ENCODE measurements around the gene PXK. TPM values are rescaled to one million over a fixed set of nuclear protein-coding genes. Genes with fewer than 3 reads are reported as not detected.
A peak's percentile ranks its signal among the peaks of the same experiment; 100 is the strongest.

Gene PXK
- total and polyA plus RNA-seq, 10 of the 15 experiments (the other 5 are each of a cell fraction or from before 2014, with no cell fraction given): 8.4 to 38.0 (median 27.6) TPM

GRCh38 chr3:58471025-58471887 lies 138.6 kb downstream of the PXK start:
- H2AFZ ChIP-seq (ENCODE audit: control insufficient read depth, low read depth, low read length): no peak overlapping the region; the same call in 1 of the 2 replicates
- no peak overlapping the region for H3K9ac ChIP-seq (ENCODE audit: control insufficient read depth, insufficient read depth, low read length)
- intact Hi-C loops (cut with micrococcal nuclease; ENCODE audit: unreplicated experiment): no loop called here

GRCh38 chr3:58473275-58473674 lies 140.6 kb downstream of the PXK start:
- H3K27ac ChIP-seq (ENCODE audit: control insufficient read depth, insufficient read depth): no peak overlapping the region
- peaks cover 6% of the 10 kb centered on the region; the same call in 1 of the 2 replicates for H3K4me1 ChIP-seq (ENCODE audit: control insufficient read depth, insufficient read depth, low read length)
- intact Hi-C loops (cut with micrococcal nuclease; ENCODE audit: unreplicated experiment) (no loop called here), in situ Hi-C loops (cut with MboI) (no loop called here)
- H3K4me3 ChIP-seq: no peak overlapping the region
- no peak overlapping the region for H3K4me2 ChIP-seq (ENCODE audit: control insufficient read depth, insufficient read depth)
- WGBS (ENCODE audit: insufficient coverage, insufficient replicate concordance, low lambda C conversion rate, missing lambda C conversion rate): 45% methylated on average over 1 of the region's 1 CpG
- no peaks in the 10 kb centered on the region for H3K36me3 ChIP-seq (ENCODE audit: control insufficient read depth in 2 of 2, insufficient read depth in 2 of 2, low read length in 1 of 2)
- H3K9ac ChIP-seq (ENCODE audit: control insufficient read depth, insufficient read depth, low read length): no peak overlapping the region
- FAIRE-seq (no peak), DNase-seq (ENCODE audit: low read depth, low spot score) (no peak), ATAC-seq (no peak)
- no TSS peak for BruUV-seq (replicated peaks)
- RAD21 ChIA-PET (ENCODE audit: unreplicated experiment): interaction anchor here (0.5 kb wide), 1 partner anchor 165 kb away, joined by 3 read pairs; no protein-coding TSS in a partner anchor
- no peaks in the 10 kb centered on the region for H3K79me2 ChIP-seq (ENCODE audit: control insufficient read depth, insufficient read depth, low read length)
- H2AFZ ChIP-seq (ENCODE audit: control insufficient read depth, low read depth, low read length): no peak overlapping the region
- CTCF ChIA-PET: interaction anchor here (1.0 to 2.8 kb wide), 3 partner anchors 10 to 89 kb away, joined by 4 to 10 read pairs (median 6); no protein-coding TSS in a partner anchor
- SMC1A ChIA-PET (ENCODE audit: uncharacterized antibody, unreplicated experiment): interaction anchor here (1.2 kb wide), 1 partner anchor 47 kb away, joined by 3 read pairs; no protein-coding TSS in a partner anchor
- no peaks in the 10 kb centered on the region for H3K27me3 ChIP-seq (replicated peaks in 1 of 2; ENCODE audit: control insufficient read depth in 2 of 2, insufficient read depth in 2 of 2, low read length in 1 of 2)
- H3K9me3 ChIP-seq (replicated peaks; ENCODE audit: control insufficient read depth, insufficient read depth, low read length): no peaks in the 10 kb centered on the region
- POLR2A ChIA-PET: interaction anchor here (0.7 kb wide), 1 partner anchor 52 kb away, joined by 3 read pairs; no protein-coding TSS in a partner anchor
- no peaks in the 10 kb centered on the region for H4K20me1 ChIP-seq (ENCODE audit: control insufficient read depth, insufficient read depth)
- TF ChIP-seq SIX5 (IDR thresholded peaks at IDR 0.05; ENCODE audit: low read depth, low read length, severe bottlenecking) (no peak), BCL3 (IDR thresholded peaks at IDR 0.05; ENCODE audit: borderline replicate concordance, insufficient read depth, low read depth, low read length, poor library complexity, severe bottlenecking) (no peak), ZNF207 (IDR thresholded peaks at IDR 0.05; ENCODE audit: borderline replicate concordance) (no peak), MAX (IDR thresholded peaks at IDR 0.05; ENCODE audit: low read depth, low read length) (no peak), ZNF687 (IDR thresholded peaks at IDR 0.05) (no peak), HDAC6 (IDR thresholded peaks at IDR 0.05; ENCODE audit: unreplicated experiment) (no peak), JUNB (IDR thresholded peaks at IDR 0.05) (no peak)

More at GRCh38 chr3:58471025-58471887, 138.6 kb downstream of the PXK start:
- peaks cover 6% of the 10 kb centered on the region; the same call in 1 of the 2 replicates for H3K4me1 ChIP-seq (ENCODE audit: control insufficient read depth, insufficient read depth, low read length)
- ATAC-seq (peak; percentile 45), FAIRE-seq (no peak), DNase-seq (ENCODE audit: low read depth, low spot score) (no peak)
- no peaks in the 10 kb centered on the region for H3K36me3 ChIP-seq (ENCODE audit: control insufficient read depth in 2 of 2, insufficient read depth in 2 of 2, low read length in 1 of 2)
- no peak overlapping the region for H3K27ac ChIP-seq (ENCODE audit: control insufficient read depth, insufficient read depth)
- TF ChIP-seq SMC3 (IDR thresholded peaks at IDR 0.05; ENCODE audit: borderline replicate concordance, low read length) (no peak), MTA2 (IDR thresholded peaks at IDR 0.05; ENCODE audit: low read depth) (0 out of 2 replicates have a peak, but pooled peaks have one; percentile 11), JUNB (IDR thresholded peaks at IDR 0.05) (0 out of 2 replicates have a peak, but pooled peaks have one; percentile 7)
- H3K4me3 ChIP-seq: no peak overlapping the region
- POLR2A ChIA-PET: interaction anchor here (1.0 kb wide), 1 partner anchor 14 kb away, joined by 3 read pairs; no protein-coding TSS in a partner anchor
- no peak overlapping the region for H3K4me2 ChIP-seq (ENCODE audit: control insufficient read depth, insufficient read depth)
- SMC1A ChIA-PET (ENCODE audit: uncharacterized antibody, unreplicated experiment): interaction anchor here (0.6 kb wide), 1 partner anchor 151 kb away, joined by 3 read pairs; no protein-coding TSS in a partner anchor
- CTCF ChIA-PET: no interaction called here
- no TSS peak for BruUV-seq (replicated peaks)
- no peaks in the 10 kb centered on the region for H3K27me3 ChIP-seq (replicated peaks in 1 of 2; ENCODE audit: control insufficient read depth in 2 of 2, insufficient read depth in 2 of 2, low read length in 1 of 2)
- no peaks in the 10 kb centered on the region for H3K79me2 ChIP-seq (ENCODE audit: control insufficient read depth, insufficient read depth, low read length)
- no peaks in the 10 kb centered on the region for H3K9me3 ChIP-seq (replicated peaks; ENCODE audit: control insufficient read depth, insufficient read depth, low read length)
- RAD21 ChIA-PET (ENCODE audit: unreplicated experiment): no interaction called here
- WGBS (ENCODE audit: insufficient coverage, insufficient replicate concordance, low lambda C conversion rate, missing lambda C conversion rate): 37% methylated on average over 10 of the region's 10 CpGs
- H4K20me1 ChIP-seq (ENCODE audit: control insufficient read depth, insufficient read depth): no peaks in the 10 kb centered on the region
- in situ Hi-C loops (cut with MboI): no loop called here
